ENCODE data around the gene STK38L.

STK38L gene

GRCh38 chr12:27347779-27348178 is 103.7 kb downstream of the STK38L start:
- DNase-seq (ENCODE audit: low read depth) = no peak

DNA sequence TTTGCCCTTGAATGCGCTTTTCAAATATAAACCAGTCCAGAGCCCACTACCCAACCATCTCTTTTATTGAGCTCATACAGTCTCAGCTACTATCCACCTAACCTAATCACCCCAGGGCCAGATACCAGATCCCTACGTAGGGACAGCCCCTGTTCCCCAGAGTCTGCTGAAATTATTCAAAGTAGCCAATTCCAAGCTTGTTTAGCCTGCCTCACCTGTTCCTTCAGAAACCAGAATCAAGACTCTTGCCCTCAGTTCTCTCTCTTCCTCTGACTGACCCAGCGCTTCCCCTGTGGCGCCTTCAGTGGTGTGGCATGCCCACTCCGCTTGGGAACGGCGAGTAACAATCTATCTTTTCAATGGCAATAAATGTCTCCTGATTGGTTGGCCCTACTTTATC is 107.4 kb downstream of the STK38L start:
- DNase-seq (ENCODE audit: low read depth) = no peak

GRCh38 chr12:27355486-27355885 is 111.4 kb downstream of the STK38L start:
- no peak for DNase-seq (ENCODE audit: low read depth)

GRCh38 chr12:27355979-27356378 is 111.9 kb downstream of the STK38L start:
- DNase-seq (ENCODE audit: low read depth) = no peak

- no peak for DNase-seq (ENCODE audit: low read depth)
Measured at GRCh38 chr12:27359578-27360340, 115.7 kb downstream of the STK38L start.

- DNase-seq (ENCODE audit: low read depth) = no peak
Measured at GRCh38 chr12:27361372-27361771, 117.3 kb downstream of the STK38L start.

GRCh38 chr12:27366621-27367020 is 122.5 kb downstream of the STK38L start:
- DNase-seq (ENCODE audit: low read depth) = no peak

- no peak for DNase-seq (ENCODE audit: low read depth)
Measured at GRCh38 chr12:27367078-27367477, 123.0 kb downstream of the STK38L start.

All from stimulated activated CD8-positive, alpha-beta memory T cell treated with anti-CD3 and anti-CD28 coated beads, Interleukin-4, amount 100 ng/mL, for 24 hours (primary cell).